ENCODE data around the gene GUCY1A2. TPM values are rescaled to one million over a fixed set of nuclear protein-coding genes. Genes with fewer than 3 reads are reported as not detected.
"Not testable (repeated sequence)": the region's sequence is repeated elsewhere in the genome, so short reads cannot be mapped to it uniquely, and the experiment has no call there.

Gene GUCY1A2
- total and polyA plus RNA-seq, 8 donors = 15.6 to 32.7 (median 26.2) TPM

- H3K4me3 ChIP-seq = no peak overlapping the region
- ATAC-seq (no peak), DNase-seq (no peak)
- H3K9me3 ChIP-seq = peaks cover 0 to 21% of the 10 kb centered on the region in 2 donors
- H3K36me3 ChIP-seq = no peaks in the 10 kb centered on the region
- TF ChIP-seq CTCF (IDR thresholded peaks at IDR 0.05) = no peak
- intact Hi-C loops (cut with DNase I) = no loop called here
- H3K27ac ChIP-seq = no peak overlapping the region
- no peaks in the 10 kb centered on the region for H3K4me1 ChIP-seq
- H3K27me3 ChIP-seq = no peaks in the 10 kb centered on the region
These were observed 224.2 kb downstream of the GUCY1A2 start for GRCh38 chr11:106794058-106794457.

GRCh38 chr11:106789406-106789805 lies 228.9 kb downstream of the GUCY1A2 start:
- ATAC-seq (no peak), DNase-seq (no peak)
- intact Hi-C loops (cut with DNase I) = no loop called here
- H3K27ac ChIP-seq = no peak overlapping the region
- TF ChIP-seq CTCF (IDR thresholded peaks at IDR 0.05) = no peak
- H3K27me3 ChIP-seq = no peaks in the 10 kb centered on the region
- peaks cover 0 to 19% of the 10 kb centered on the region in 2 donors for H3K9me3 ChIP-seq
- H3K4me1 ChIP-seq = peaks cover 0 to 3% of the 10 kb centered on the region in 2 donors
- H3K36me3 ChIP-seq = no peaks in the 10 kb centered on the region
- H3K4me3 ChIP-seq = no peak overlapping the region

DNA sequence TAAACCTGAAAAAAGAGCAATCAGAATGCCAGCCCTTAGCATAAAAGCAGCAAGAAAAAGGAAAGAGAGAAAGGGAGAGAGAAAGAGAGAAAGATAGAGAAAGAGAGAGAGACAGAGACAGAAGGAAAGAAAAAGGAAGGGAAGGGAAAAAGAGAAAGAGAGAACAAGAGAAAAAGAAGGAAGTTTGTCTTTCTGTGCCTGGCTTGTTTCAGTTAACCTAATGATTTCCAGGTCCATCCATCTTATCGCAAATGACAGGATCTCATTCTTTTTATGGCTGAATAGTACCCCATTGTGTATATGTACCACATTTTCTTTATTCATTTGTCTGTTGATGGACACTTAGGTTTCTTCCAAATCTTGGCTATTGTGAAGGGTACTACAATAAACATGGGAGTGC lies 230.8 kb downstream of the GUCY1A2 start:
- ATAC-seq (no peak), DNase-seq (no peak)
- TF ChIP-seq CTCF (IDR thresholded peaks at IDR 0.05) = no peak
- Histone ChIP-seq H3K36me3 (no peaks in the 10 kb centered on the region), H3K4me3 (no peak overlapping the region), H3K4me1 (peaks cover 0 to 3% of the 10 kb centered on the region in 2 donors), H3K27me3 (no peaks in the 10 kb centered on the region), H3K9me3 (peaks cover 0 to 21% of the 10 kb centered on the region in 2 donors), H3K27ac (no peak overlapping the region)
- intact Hi-C loops (cut with DNase I) = no loop called here

- Histone ChIP-seq H3K27me3 (no peaks in the 10 kb centered on the region), H3K36me3 (no peaks in the 10 kb centered on the region), H3K27ac (no peak overlapping the region), H3K4me3 (no peak overlapping the region), H3K9me3 (peaks cover 0 to 19% of the 10 kb centered on the region in 2 donors), H3K4me1 (peaks cover 0 to 3% of the 10 kb centered on the region in 2 donors)
- no peak for TF ChIP-seq CTCF (IDR thresholded peaks at IDR 0.05)
- DNase-seq = peak in 1 of 4 donors; percentile 43
- intact Hi-C loops (cut with DNase I) = no loop called here
- ATAC-seq = no peak
These were observed 232.2 kb downstream of the GUCY1A2 start for GRCh38 chr11:106785913-106786650.

DNA sequence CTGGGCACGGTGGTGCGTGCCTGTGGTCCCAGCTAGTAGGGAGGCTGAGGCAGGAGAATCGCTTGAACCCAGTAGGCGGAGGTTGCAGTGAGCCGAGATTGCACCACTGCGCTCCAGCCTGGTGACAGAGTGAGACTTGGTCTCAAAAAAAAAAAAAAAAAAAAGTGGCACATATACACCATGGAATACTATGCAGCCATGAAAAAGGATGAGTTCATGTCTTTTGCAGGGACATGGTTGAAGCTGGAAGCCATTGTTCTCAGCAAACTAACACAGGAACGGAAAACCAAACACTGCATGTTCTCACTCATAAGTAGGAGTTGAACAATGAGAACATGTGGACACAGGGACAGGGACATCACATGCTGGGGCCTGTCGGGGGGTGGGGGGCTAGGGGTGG lies 241.0 kb downstream of the GUCY1A2 start:
- ATAC-seq; H3K4me3 ChIP-seq; H3K27ac ChIP-seq; H3K4me1 ChIP-seq; DNase-seq; H3K27me3 ChIP-seq; H3K36me3 ChIP-seq; H3K9me3 ChIP-seq; intact Hi-C loops (cut with DNase I): not testable (repeated sequence)

Measured in left lung (tissue), 10 donors.